ENCODE results near the gene KIAA0232. TPM values are rescaled to one million over a fixed set of nuclear protein-coding genes. Genes with fewer than 3 reads are reported as not detected.

The KIAA0232 gene
- total and polyA plus RNA-seq, 7 donors: 8.7 to 79.8 (median 53.3) TPM

GRCh38 chr4:6926681-6927478 lies 144.4 kb downstream of the KIAA0232 start:
- WGBS, 3 donors: 70 to 86% (median 71%) methylated on average over 12 to 13 of the region's 13 CpGs
- DNase-seq (peak in 1 of 2 donors; percentile 61), ATAC-seq (no peak)
- H3K36me3 ChIP-seq (ENCODE audit: insufficient read depth in 1 of 2, low read depth in 1 of 2): peaks cover 0 to 9% of the 10 kb centered on the region in 2 donors
- no peaks in the 10 kb centered on the region for H3K27me3 ChIP-seq (ENCODE audit: insufficient read depth in 3 of 3, low read length in 2 of 3)
- peaks cover 50% of the 10 kb centered on the region for H3K4me1 ChIP-seq
- H3K27ac ChIP-seq: no peak overlapping the region
- no peak overlapping the region for H3K4me3 ChIP-seq
- H3K9me3 ChIP-seq: no peaks in the 10 kb centered on the region
- TF ChIP-seq CTCF (IDR thresholded peaks at IDR 0.05): no peak
- intact Hi-C loops (cut with DNase I): no loop called here

GRCh38 chr4:6928081-6928480 lies 145.6 kb downstream of the KIAA0232 start:
- Histone ChIP-seq H3K9me3 (no peaks in the 10 kb centered on the region), H3K27me3 (ENCODE audit: insufficient read depth in 3 of 3, low read length in 2 of 3) (no peaks in the 10 kb centered on the region), H3K4me1 (peaks cover 50% of the 10 kb centered on the region), H3K36me3 (ENCODE audit: insufficient read depth in 1 of 2, low read depth in 1 of 2) (peaks cover 0 to 9% of the 10 kb centered on the region in 2 donors), H3K27ac (no peak overlapping the region), H3K4me3 (no peak overlapping the region)
- DNase-seq: no peak
- intact Hi-C loops (cut with DNase I): no loop called here
- WGBS, 3 donors: 85 to 95% (median 87%) methylated on average over 4 of the region's 4 CpGs
- ATAC-seq: no peak
- TF ChIP-seq CTCF (IDR thresholded peaks at IDR 0.05): no peak

- intact Hi-C loops (cut with DNase I): no loop called here
- H3K27me3 ChIP-seq (ENCODE audit: insufficient read depth in 3 of 3, low read length in 2 of 3): no peaks in the 10 kb centered on the region
- peak; percentile 53 to 64 (median 56) for ATAC-seq
- peak overlapping the region; percentile 9 for H3K4me3 ChIP-seq
- no peak for DNase-seq
- H3K36me3 ChIP-seq (ENCODE audit: insufficient read depth in 1 of 2, low read depth in 1 of 2): no peaks in the 10 kb centered on the region
- H3K9me3 ChIP-seq: no peaks in the 10 kb centered on the region
- no peak for TF ChIP-seq CTCF (IDR thresholded peaks at IDR 0.05)
- 57 to 73% (median 66%) methylated on average over 9 of the region's 9 CpGs for WGBS, 3 donors
- peak overlapping the region; percentile 36 for H3K27ac ChIP-seq
- H3K4me1 ChIP-seq: peaks cover 45% of the 10 kb centered on the region
These were observed 146.8 kb downstream of the KIAA0232 start for GRCh38 chr4:6929339-6929811.

- Histone ChIP-seq H3K9me3 (no peaks in the 10 kb centered on the region), H3K4me3 (peak overlapping the region; percentile 9), H3K4me1 (peaks cover 43% of the 10 kb centered on the region), H3K27ac (peak overlapping the region; percentile 36), H3K36me3 (ENCODE audit: insufficient read depth in 1 of 2, low read depth in 1 of 2) (no peaks in the 10 kb centered on the region), H3K27me3 (ENCODE audit: insufficient read depth in 3 of 3, low read length in 2 of 3) (no peaks in the 10 kb centered on the region)
- no peak for TF ChIP-seq CTCF (IDR thresholded peaks at IDR 0.05)
- 45 to 69% (median 68%) methylated on average over 15 of the region's 15 CpGs for WGBS, 3 donors
- peak; percentile 19 to 46 (median 28) for ATAC-seq
- DNase-seq: no peak
- intact Hi-C loops (cut with DNase I): no loop called here
These were observed 147.4 kb downstream of the KIAA0232 start for GRCh38 chr4:6929812-6930464.

Data from psoas muscle (tissue), 8 donors.